Esophagus squamous epithelium (tissue), 5 donors: ENCODE measurements around the gene ATP8B1. TPM values are rescaled to one million over a fixed set of nuclear protein-coding genes. Genes with fewer than 3 reads are reported as not detected.

Experiments used
- DNase-seq: peaks from one replicate; lab custom pipeline; 2025; lab: John Stamatoyannopoulos, UW
- H3K27ac ChIP-seq, 4 donors: fragments of 200-600 bp; sonication (generic); one replicate each; pipeline ENCODE4 v1.5.1; 2016 to 2019; ENCODE audit warnings: mild to moderate bottlenecking in 1 of 4
- H3K27me3 ChIP-seq, 4 donors: fragments of 200-600 bp; sonication (generic); 1 replicate in 3 of 4; 2 replicates in 1 of 4; pipeline versions ENCODE4 v1.5.1 to v1.6.0; 2017 to 2021; ENCODE audit warnings: antibody characterized with exemption in 1 of 4
- H3K36me3 ChIP-seq, 3 donors: fragments of 200-600 bp; sonication (generic); one replicate each; pipeline ENCODE4 v1.5.1; 2016 to 2019
- H3K4me1 ChIP-seq, 3 donors: fragments of 200-600 bp; sonication (generic); one replicate each; pipeline ENCODE4 v1.5.1; 2017 to 2019
- H3K4me3 ChIP-seq, 4 donors: fragments of 200-600 bp; sonication (generic); 1 replicate in 3 of 4; 2 replicates in 1 of 4; pipeline ENCODE4 v1.5.1; 2016 to 2019; ENCODE audit warnings: mild to moderate bottlenecking in 2 of 4, moderate library complexity in 1 of 4
- H3K9me3 ChIP-seq, 3 donors: fragments of 200-600 bp; sonication (generic); one replicate each; pipeline ENCODE4 v1.5.1; 2016 to 2019
- POLR2A ChIP-seq, 4 donors: fragments of 450-650 bp; IDR thresholded peaks; one replicate each; pipeline ENCODE4 v1.6.1; 2017; ENCODE audit warnings: antibody characterized with exemption in 4 of 4, mild to moderate bottlenecking in 4 of 4, moderate library complexity in 3 of 4
- WGBS, 2 donors: methylation state at CpG; one replicate each; pipeline ENCODE4 v1.1.5; 2018; 5-methylcytosine and 5-hydroxymethylcytosine counted together
- intact Hi-C: fragments of 100-400 bp; cut with DNase I; formaldehyde crosslinking; loops from one replicate; pipeline ENCODE4 v1.15.0; 2022
- small RNA-seq, 4 donors: library from RNA; depleted of rRNA; stranded (forward); fragments of <200 nt; gene quantifications; one replicate each; pipeline ENCODE3, GENCODE V24; 2016
- total RNA-seq, 4 donors: library from RNA; depleted of rRNA; stranded (reverse); fragments of >200 nt; gene quantifications; one replicate each; pipeline ENCODE4 v1.1.0, GENCODE V29; 2016
- TF ChIP-seq, protein P1 (sequence below), 6 experiments: fragments of 450-650 bp in 4 of 6; fragments of 200-600 bp in 2 of 6; sonication (generic) in 2 of 6; IDR thresholded peaks; one replicate each; pipeline ENCODE4 v1.5.1; 2016 to 2019; ENCODE audit warnings: antibody characterized with exemption in 6 of 6, mild to moderate bottlenecking in 4 of 6, moderate library complexity in 4 of 6
- donor health status: DM: yes; HTN: yes; CAD: no.

ATP8B1 gene
- total RNA-seq, 4 donors from 2014 or later, result 20.2 to 39.1 (median 35.6) TPM

DNA sequence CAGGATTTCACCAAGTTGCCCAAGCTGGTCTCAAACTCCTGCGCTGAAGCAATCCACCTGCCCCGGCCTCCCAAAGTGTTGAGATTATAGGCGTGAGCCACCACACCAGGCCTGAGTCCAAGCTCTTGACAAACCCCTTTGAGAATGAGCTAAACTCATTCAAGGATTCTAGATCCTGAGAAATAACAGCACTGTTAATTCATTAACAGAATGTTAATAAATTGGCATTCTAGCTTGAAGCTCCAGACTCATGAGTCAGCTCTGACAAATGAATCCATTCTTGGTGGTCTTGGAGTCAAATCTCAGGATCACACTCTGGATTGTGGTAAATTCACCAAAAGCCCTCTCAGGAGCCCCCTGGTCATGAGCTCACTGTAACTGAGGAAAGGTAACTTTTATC is 183.2 kb downstream of the ATP8B1 start:
- TF ChIP-seq, protein P1, sequence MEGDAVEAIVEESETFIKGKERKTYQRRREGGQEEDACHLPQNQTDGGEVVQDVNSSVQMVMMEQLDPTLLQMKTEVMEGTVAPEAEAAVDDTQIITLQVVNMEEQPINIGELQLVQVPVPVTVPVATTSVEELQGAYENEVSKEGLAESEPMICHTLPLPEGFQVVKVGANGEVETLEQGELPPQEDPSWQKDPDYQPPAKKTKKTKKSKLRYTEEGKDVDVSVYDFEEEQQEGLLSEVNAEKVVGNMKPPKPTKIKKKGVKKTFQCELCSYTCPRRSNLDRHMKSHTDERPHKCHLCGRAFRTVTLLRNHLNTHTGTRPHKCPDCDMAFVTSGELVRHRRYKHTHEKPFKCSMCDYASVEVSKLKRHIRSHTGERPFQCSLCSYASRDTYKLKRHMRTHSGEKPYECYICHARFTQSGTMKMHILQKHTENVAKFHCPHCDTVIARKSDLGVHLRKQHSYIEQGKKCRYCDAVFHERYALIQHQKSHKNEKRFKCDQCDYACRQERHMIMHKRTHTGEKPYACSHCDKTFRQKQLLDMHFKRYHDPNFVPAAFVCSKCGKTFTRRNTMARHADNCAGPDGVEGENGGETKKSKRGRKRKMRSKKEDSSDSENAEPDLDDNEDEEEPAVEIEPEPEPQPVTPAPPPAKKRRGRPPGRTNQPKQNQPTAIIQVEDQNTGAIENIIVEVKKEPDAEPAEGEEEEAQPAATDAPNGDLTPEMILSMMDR (IDR thresholded peaks at IDR 0.05), result no peak
- no peak for TF ChIP-seq POLR2A (IDR thresholded peaks at IDR 0.05)
- Histone ChIP-seq H3K4me3 (no peak overlapping the region), H3K27ac (no peak overlapping the region), H3K4me1 (peaks cover 0 to 33% (median 13%) of the 10 kb centered on the region in 3 donors), H3K36me3 (peaks cover under 1 to 49% (median 5%) of the 10 kb centered on the region in 3 donors), H3K9me3 (no peaks in the 10 kb centered on the region), H3K27me3 (no peaks in the 10 kb centered on the region)
- intact Hi-C loops, result no loop called here
- WGBS, 2 donors, result 87 to 96% methylated on average over 3 of the region's 3 CpGs
- no peak for DNase-seq

DNA sequence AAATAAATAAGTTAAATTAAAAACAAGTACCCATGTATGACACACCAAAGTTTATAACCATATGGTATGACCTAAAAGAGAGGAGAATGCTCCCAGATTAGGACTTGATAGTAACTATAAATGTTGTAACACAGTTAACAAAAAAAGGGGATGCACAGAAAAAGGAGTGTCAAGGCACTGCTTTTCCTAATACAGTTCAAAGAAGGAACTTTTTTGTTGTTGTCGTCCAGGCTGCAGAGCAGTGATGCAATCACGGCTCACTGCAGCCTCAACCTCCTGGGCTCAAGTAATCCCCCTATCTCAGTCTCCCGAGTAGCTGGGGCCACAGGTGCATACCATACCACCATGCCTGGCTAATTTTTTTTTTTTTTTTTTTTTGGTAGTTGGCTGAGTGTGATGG is 184.2 kb downstream of the ATP8B1 start:
- H3K27me3 ChIP-seq, result no peaks in the 10 kb centered on the region
- peaks cover 0 to 33% (median 13%) of the 10 kb centered on the region in 3 donors for H3K4me1 ChIP-seq
- no peak for DNase-seq
- H3K36me3 ChIP-seq, result peaks cover 7 to 59% (median 8%) of the 10 kb centered on the region in 3 donors
- no peak overlapping the region for H3K4me3 ChIP-seq
- WGBS, 2 donors, result 73 to 83% methylated on average over 3 of the region's 3 CpGs
- intact Hi-C loops, result no loop called here
- H3K9me3 ChIP-seq, result no peaks in the 10 kb centered on the region
- no peak overlapping the region for H3K27ac ChIP-seq
- TF ChIP-seq, protein P1 (IDR thresholded peaks at IDR 0.05), result no peak
- no peak for TF ChIP-seq POLR2A (IDR thresholded peaks at IDR 0.05)

DNA sequence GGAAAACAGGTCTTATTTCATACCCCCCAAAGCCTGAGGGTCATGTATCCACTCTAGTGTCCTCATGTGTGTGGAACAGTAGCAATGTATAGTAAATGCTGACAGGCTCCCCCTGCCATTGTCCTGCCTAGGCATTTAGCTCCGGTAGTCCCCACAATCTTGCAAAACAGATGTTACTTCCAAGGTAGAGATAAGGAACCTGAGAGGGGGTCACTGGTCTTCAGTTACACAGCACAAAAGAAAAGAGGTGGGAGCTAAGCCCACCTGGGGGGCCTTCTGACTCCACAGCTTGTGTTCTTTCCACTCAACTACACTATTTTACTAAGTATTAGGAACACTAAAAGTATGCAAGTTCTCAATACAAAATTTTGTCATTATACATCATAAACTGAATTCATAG is 199.2 kb downstream of the ATP8B1 start:
- Histone ChIP-seq H3K9me3 (no peaks in the 10 kb centered on the region), H3K27ac (no peak overlapping the region), H3K4me3 (no peak overlapping the region), H3K36me3 (peaks cover 23 to 100% (median 64%) of the 10 kb centered on the region in 3 donors), H3K4me1 (no peaks in the 10 kb centered on the region), H3K27me3 (no peaks in the 10 kb centered on the region)
- DNase-seq, result no peak
- TF ChIP-seq POLR2A (IDR thresholded peaks at IDR 0.05), result no peak
- TF ChIP-seq, protein P1 (IDR thresholded peaks at IDR 0.05), result no peak
- 86 to 90% methylated on average over 1 of the region's 1 CpG for WGBS, 2 donors
- intact Hi-C loops, result no loop called here

Small RNA genes within 50 kb of the gene (small RNA-seq; reads per million reads assigned to genes)
- gene RNU6-742P, result 0 reads per million in 4 donors

Other genes with a start within 250 kb of the ATP8B1 start
- gene FECH, start 216.6 kb downstream of the ATP8B1 start, total RNA-seq, result 10 to 100 TPM; 23.1 to 42.2 (median 33.1) TPM
- 100 to 1,000 TPM in 3 of 4 donors, 10 to 100 TPM in 1; 69.6 to 147 (median 121) TPM for gene NARS1, start 181.5 kb downstream of the ATP8B1 start, total RNA-seq
- gene NEDD4L, start 240.9 kb upstream of the ATP8B1 start, total RNA-seq, result 10 to 100 TPM; 17.0 to 27.6 (median 21.9) TPM